ENCODE measurements around the gene ATP2C2.

ATP2C2 gene

DNA sequence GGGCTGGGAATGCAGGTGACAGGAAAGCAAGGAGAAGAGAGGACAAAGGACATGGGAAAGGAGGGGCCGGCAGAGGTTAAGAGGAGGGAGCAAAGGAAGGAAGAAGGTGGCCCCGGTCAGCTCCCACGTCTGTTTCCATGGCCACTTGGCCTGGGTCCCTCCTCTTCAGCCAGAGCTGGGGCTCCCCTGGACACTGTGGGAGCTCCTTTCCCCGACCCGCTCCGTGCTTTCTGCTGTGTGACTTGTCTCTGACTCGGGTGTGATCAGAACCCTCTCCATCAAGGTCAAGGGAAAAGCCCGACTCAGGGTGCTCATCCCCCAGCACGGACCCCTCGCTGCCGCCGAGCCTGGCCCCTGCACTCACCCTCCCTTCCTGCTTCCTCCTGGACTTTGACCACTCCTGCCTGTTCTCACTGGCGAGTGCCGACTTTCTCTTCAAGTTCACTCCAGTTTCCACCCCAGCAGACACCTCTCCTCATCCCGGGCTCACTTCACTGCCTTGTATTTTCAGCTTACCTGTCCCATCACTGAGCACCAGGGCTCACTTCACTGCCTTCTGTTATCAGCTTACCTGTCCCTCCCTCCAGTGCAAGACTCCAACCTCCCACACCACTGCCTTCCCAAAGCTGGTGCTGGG lies 74.9 kb downstream of the ATP2C2 start:
- TF ChIP-seq, protein P1, sequence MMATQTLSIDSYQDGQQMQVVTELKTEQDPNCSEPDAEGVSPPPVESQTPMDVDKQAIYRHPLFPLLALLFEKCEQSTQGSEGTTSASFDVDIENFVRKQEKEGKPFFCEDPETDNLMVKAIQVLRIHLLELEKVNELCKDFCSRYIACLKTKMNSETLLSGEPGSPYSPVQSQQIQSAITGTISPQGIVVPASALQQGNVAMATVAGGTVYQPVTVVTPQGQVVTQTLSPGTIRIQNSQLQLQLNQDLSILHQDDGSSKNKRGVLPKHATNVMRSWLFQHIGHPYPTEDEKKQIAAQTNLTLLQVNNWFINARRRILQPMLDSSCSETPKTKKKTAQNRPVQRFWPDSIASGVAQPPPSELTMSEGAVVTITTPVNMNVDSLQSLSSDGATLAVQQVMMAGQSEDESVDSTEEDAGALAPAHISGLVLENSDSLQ (IDR thresholded peaks at IDR 0.05): no peak
- TF ChIP-seq BHLHE40 (IDR thresholded peaks at IDR 0.05; ENCODE audit: borderline replicate concordance): no peak
- no peak for TF ChIP-seq FOXK2 (IDR thresholded peaks at IDR 0.05)
- TF ChIP-seq CTBP1 (IDR thresholded peaks at IDR 0.05; ENCODE audit: borderline replicate concordance): no peak
- TF ChIP-seq TARDBP (IDR thresholded peaks at IDR 0.05): no peak
- no peak for TF ChIP-seq NFRKB (IDR thresholded peaks at IDR 0.05)
- TF ChIP-seq SP1 (IDR thresholded peaks at IDR 0.05): no peak
- no peak for TF ChIP-seq ARNT (IDR thresholded peaks at IDR 0.05)
- no peak for TF ChIP-seq SUZ12 (IDR thresholded peaks at IDR 0.05)
- no peak for TF ChIP-seq ELF4 (IDR thresholded peaks at IDR 0.05)
- TF ChIP-seq HDGF (IDR thresholded peaks at IDR 0.05; ENCODE audit: borderline replicate concordance): no peak
- no peak for TF ChIP-seq FOXM1 (IDR thresholded peaks at IDR 0.05; ENCODE audit: borderline replicate concordance)
- no peak for TF ChIP-seq L3MBTL2 (conservative IDR thresholded peaks at IDR 0.05)
- TF ChIP-seq LEF1 (IDR thresholded peaks at IDR 0.05; ENCODE audit: borderline replicate concordance): no peak
- no peak for TF ChIP-seq FOXA1 (IDR thresholded peaks at IDR 0.05)
- no peak for TF ChIP-seq ZNF384 (IDR thresholded peaks at IDR 0.05)
- no peak for DNase-seq (ENCODE audit: extremely low spot score)
- ChIA-PET POLR2A (no interaction called here), CTCF (interaction anchor here (0.8 to 1.1 kb wide), 2 partner anchors 136 to 315 kb away, joined by 3 read pairs; no protein-coding TSS in a partner anchor)

DNA sequence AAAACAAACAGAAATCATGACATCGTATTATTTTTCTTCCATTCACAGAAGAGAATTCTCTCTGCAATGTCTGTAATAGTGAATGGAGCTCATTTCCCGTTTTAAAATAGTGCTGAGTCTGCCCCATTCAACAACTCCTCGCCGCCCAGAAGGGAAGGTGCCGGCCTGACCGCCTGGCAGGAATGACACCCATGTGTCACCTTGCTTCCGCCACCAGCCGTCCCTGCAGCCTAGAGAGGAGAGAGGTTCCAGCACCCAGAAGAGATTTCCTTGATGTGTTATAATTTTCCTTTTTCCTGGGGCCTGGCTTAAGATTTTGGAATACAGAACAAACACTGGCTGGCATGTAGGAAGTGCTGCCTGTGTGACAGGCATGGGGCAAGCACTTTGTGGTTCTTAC lies 76.1 kb downstream of the ATP2C2 start:
- POLR2A ChIA-PET: no interaction called here
- no peak for DNase-seq (ENCODE audit: extremely low spot score)
- no peak for TF ChIP-seq NFRKB (IDR thresholded peaks at IDR 0.05)
- TF ChIP-seq L3MBTL2 (conservative IDR thresholded peaks at IDR 0.05): no peak
- no peak for TF ChIP-seq HDGF (IDR thresholded peaks at IDR 0.05; ENCODE audit: borderline replicate concordance)
- no peak for TF ChIP-seq CTBP1 (IDR thresholded peaks at IDR 0.05; ENCODE audit: borderline replicate concordance)
- TF ChIP-seq ELF4 (IDR thresholded peaks at IDR 0.05): no peak
- no peak for TF ChIP-seq BHLHE40 (IDR thresholded peaks at IDR 0.05; ENCODE audit: borderline replicate concordance)
- TF ChIP-seq TARDBP (IDR thresholded peaks at IDR 0.05): no peak
- TF ChIP-seq, protein P1 (IDR thresholded peaks at IDR 0.05): no peak
- no peak for TF ChIP-seq SP1 (IDR thresholded peaks at IDR 0.05)
- no peak for TF ChIP-seq FOXK2 (IDR thresholded peaks at IDR 0.05)
- CTCF ChIA-PET: no interaction called here

DNA sequence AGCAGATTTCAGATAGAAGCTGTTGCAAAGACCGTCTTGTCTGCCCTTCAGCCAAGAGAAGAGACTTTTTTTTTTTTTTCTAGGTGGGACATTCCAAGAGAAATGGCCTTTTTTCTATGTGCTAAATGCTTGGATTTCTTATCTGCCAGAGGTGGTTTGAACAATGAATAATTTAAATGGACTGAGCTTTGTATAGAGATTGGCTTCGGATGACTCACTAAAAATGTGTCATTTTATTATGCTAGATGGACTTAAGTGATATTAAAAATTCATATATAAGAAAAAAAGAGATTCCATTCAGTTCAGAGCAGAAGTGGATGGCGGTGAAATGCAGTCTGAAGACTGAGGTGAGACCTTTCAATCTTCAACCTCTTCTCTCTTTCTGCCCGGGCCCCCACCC lies 77.7 kb downstream of the ATP2C2 start:
- DNase-seq (ENCODE audit: extremely low spot score): no peak
- CTCF ChIA-PET: no interaction called here
- POLR2A ChIA-PET: no interaction called here
- TF ChIP-seq FOXM1 (IDR thresholded peaks at IDR 0.05; ENCODE audit: borderline replicate concordance): no peak
- no peak for TF ChIP-seq SUZ12 (IDR thresholded peaks at IDR 0.05)
- TF ChIP-seq BHLHE40 (IDR thresholded peaks at IDR 0.05; ENCODE audit: borderline replicate concordance): no peak
- no peak for TF ChIP-seq LEF1 (IDR thresholded peaks at IDR 0.05; ENCODE audit: borderline replicate concordance)
- TF ChIP-seq SP1 (IDR thresholded peaks at IDR 0.05): no peak
- no peak for TF ChIP-seq ELF4 (IDR thresholded peaks at IDR 0.05)
- TF ChIP-seq L3MBTL2 (conservative IDR thresholded peaks at IDR 0.05): no peak
- TF ChIP-seq, protein P1 (IDR thresholded peaks at IDR 0.05): no peak
- no peak for TF ChIP-seq FOXA1 (IDR thresholded peaks at IDR 0.05)
- TF ChIP-seq TARDBP (IDR thresholded peaks at IDR 0.05): no peak
- no peak for TF ChIP-seq FOXK2 (IDR thresholded peaks at IDR 0.05)
- TF ChIP-seq CTBP1 (IDR thresholded peaks at IDR 0.05; ENCODE audit: borderline replicate concordance): no peak
- TF ChIP-seq ARNT (IDR thresholded peaks at IDR 0.05): no peak
- TF ChIP-seq NFRKB (IDR thresholded peaks at IDR 0.05): no peak
- TF ChIP-seq HDGF (IDR thresholded peaks at IDR 0.05; ENCODE audit: borderline replicate concordance): no peak
- TF ChIP-seq ZNF384 (IDR thresholded peaks at IDR 0.05): no peak

DNA sequence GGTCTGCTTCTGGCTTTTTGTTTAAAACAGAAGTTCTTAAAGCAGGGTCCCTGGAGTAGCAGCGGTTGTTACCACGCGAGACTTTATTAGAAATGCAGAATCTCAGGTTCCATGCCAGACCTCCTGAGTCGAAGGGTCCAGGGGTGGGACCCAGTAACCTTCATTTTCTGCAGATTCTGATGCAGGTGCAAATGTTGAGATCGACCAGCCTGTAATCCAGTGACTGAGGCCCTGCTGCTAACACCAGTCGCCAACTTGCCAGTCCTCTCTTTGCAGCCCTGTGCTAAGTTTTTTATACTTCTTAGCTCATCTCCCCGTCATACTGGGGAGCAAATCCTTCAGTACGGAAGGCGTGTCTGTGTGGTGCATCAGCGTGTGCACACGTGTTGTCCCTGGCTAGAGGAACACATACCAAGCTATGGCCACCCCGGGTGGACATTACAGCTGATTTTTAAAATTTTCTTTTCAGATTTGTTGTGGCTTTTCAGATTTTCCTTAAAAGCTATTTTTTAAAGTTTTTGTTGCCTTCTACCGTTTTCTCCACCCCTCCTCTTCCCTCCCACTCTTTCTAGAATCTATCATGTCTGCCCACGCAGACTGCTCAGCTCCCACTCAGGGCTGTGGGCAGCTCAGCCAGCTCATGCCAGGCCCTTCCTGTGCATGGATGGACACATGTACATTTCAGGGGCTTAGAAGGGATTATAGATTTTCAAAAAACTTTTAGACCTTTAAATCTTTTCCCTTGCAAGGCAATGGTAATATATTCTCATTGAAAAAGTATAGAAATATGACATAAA lies 78.5 kb downstream of the ATP2C2 start:
- ChIA-PET CTCF (interaction anchor here (0.6 to 0.9 kb wide), 2 partner anchors 14 to 35 kb away, joined by 3 read pairs; no protein-coding TSS in a partner anchor), POLR2A (no interaction called here)
- DNase-seq (ENCODE audit: extremely low spot score): no peak
- TF ChIP-seq LEF1 (IDR thresholded peaks at IDR 0.05; ENCODE audit: borderline replicate concordance): no peak
- no peak for TF ChIP-seq L3MBTL2 (conservative IDR thresholded peaks at IDR 0.05)
- no peak for TF ChIP-seq FOXA1 (IDR thresholded peaks at IDR 0.05)
- no peak for TF ChIP-seq HDGF (IDR thresholded peaks at IDR 0.05; ENCODE audit: borderline replicate concordance)
- TF ChIP-seq, protein P1 (IDR thresholded peaks at IDR 0.05): no peak
- TF ChIP-seq SUZ12 (IDR thresholded peaks at IDR 0.05): no peak
- no peak for TF ChIP-seq BHLHE40 (IDR thresholded peaks at IDR 0.05; ENCODE audit: borderline replicate concordance)
- no peak for TF ChIP-seq SP1 (IDR thresholded peaks at IDR 0.05)
- TF ChIP-seq TARDBP (IDR thresholded peaks at IDR 0.05): no peak
- TF ChIP-seq FOXK2 (IDR thresholded peaks at IDR 0.05): no peak
- no peak for TF ChIP-seq NFRKB (IDR thresholded peaks at IDR 0.05)

DNA sequence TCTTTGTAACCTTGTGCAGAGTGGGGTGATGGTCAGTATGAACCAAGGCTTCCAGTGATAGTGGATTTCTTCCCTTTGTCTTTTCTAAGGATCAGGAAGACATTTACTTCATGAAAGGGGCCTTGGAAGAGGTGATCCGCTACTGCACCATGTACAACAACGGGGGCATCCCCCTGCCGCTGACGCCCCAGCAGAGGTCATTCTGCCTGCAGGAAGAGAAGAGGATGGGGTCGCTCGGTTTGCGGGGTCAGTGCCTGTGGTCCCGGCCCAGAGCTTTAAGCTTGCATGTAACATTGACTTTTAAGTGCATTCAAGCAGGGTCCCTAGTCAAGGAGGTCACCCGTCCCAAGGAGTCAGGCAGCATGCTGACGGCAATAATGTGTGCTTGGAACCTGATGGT lies 80.1 kb downstream of the ATP2C2 start:
- no peak for TF ChIP-seq FOXK2 (IDR thresholded peaks at IDR 0.05)
- TF ChIP-seq SUZ12 (IDR thresholded peaks at IDR 0.05): no peak
- TF ChIP-seq TARDBP (IDR thresholded peaks at IDR 0.05): no peak
- TF ChIP-seq BHLHE40 (IDR thresholded peaks at IDR 0.05; ENCODE audit: borderline replicate concordance): no peak
- POLR2A ChIA-PET: no interaction called here

More for the DNA sequence above, 80.1 kb downstream of the ATP2C2 start:
- no peak for DNase-seq (ENCODE audit: extremely low spot score)
- CTCF ChIA-PET: no interaction called here
